HepG2 (cell line): ENCODE measurements around the gene ABCA2. TPM values are rescaled to one million over a fixed set of nuclear protein-coding genes. Genes with fewer than 3 reads are reported as not detected.

ENCODE experiments used
- ARID4A ChIP-seq: sonication (generic); formaldehyde crosslinking; IDR thresholded peaks from 2 replicates; pipeline ENCODE4 v1.5.0; 2020; ENCODE audit warnings: mild to moderate bottlenecking, missing genetic modification reagents, borderline replicate concordance
- GRHL1 ChIP-seq: sonication (generic); formaldehyde crosslinking; conservative IDR thresholded peaks from 2 replicates; pipeline ENCODE4 v1.8.0; 2022; ENCODE audit warnings: missing genetic modification reagents
- MZF1 ChIP-seq: sonication (generic); formaldehyde crosslinking; IDR thresholded peaks from 2 replicates; pipeline ENCODE4 v1.8.1; 2023; ENCODE audit warnings: mild to moderate bottlenecking, missing genetic modification reagents, borderline replicate concordance
- PHF8 ChIP-seq: sonication (generic); formaldehyde crosslinking; IDR thresholded peaks from 2 replicates; pipeline ENCODE4 v1.5.0; 2020; ENCODE audit warnings: missing genetic modification reagents
- POLR2AphosphoS5 ChIP-seq: IDR thresholded peaks from 2 replicates; pipeline ENCODE4 v1.6.1; 2012; ENCODE audit warnings: low read depth, low read length
- TCF7 ChIP-seq: sonication (generic); IDR thresholded peaks from 2 replicates; pipeline ENCODE4 v1.6.1; 2016; ENCODE audit warnings: antibody characterized with exemption, low read depth
- ZFP36L2 ChIP-seq: sonication (generic); formaldehyde crosslinking; IDR thresholded peaks from 2 replicates; pipeline ENCODE4 v1.4.0; 2020; ENCODE audit warnings: missing genetic modification reagents
- ZNF33B ChIP-seq: sonication (generic); formaldehyde crosslinking; IDR thresholded peaks from 2 replicates; pipeline ENCODE4 v1.5.1; 2020; ENCODE audit warnings: mild to moderate bottlenecking, missing genetic modification reagents
- ZNF513 ChIP-seq: sonication (generic); formaldehyde crosslinking; conservative IDR thresholded peaks from 2 replicates; pipeline ENCODE4 v1.5.0; 2020; ENCODE audit warnings: missing genetic modification reagents
- ZNF691 ChIP-seq: sonication (generic); formaldehyde crosslinking; IDR thresholded peaks from 2 replicates; pipeline ENCODE4 v1.4.0; 2020; ENCODE audit warnings: missing genetic modification reagents, low read depth, mild to moderate bottlenecking, borderline replicate concordance
- polyA plus RNA-seq, 8 experiments: library from polyadenylated mRNA; depleted of rRNA in 3 of 8; stranded (reverse) in 7 of 8; unstranded in 1 of 8; fragments of >200 nt; fragmentation: Illumina TruSeq in 4 of 8; extraction: Trizol in 4 of 8; gene quantifications; 2 replicates each; pipeline versions ENCODE4 v1.2.1 to v1.2.3, GENCODE V29; 2011 to 2016; ENCODE audit warnings: low read depth in 4 of 8, missing spikeins in 1 of 8, mixed read lengths in 1 of 8; ENCODE audit not compliant: insufficient read depth in 1 of 8
- total RNA-seq, 5 experiments: library from RNA; depleted of rRNA; stranded (reverse); fragments of >200 nt; fragmentation: Illumina TruSeq; extraction: Trizol; gene quantifications; 2 replicates each; pipeline ENCODE4 v1.2.3, GENCODE V29; 2016; ENCODE audit warnings: low read depth in 1 of 5

The ABCA2 gene
- total and polyA plus RNA-seq, 2 of the 13 experiments (the other 11 are each of a cell fraction or from before 2014, with no cell fraction given): 2.9 to 19.2 TPM

- TF ChIP-seq ARID4A (CRISPR knock-in tag) (peak; percentile 70; the same call in 1 of the 2 replicates), TCF7 (no peak), ZNF691 (CRISPR knock-in tag) (no peak), PHF8 (0 out of 2 replicates have a peak, but pooled peaks have one; percentile 6), GRHL1 (no peak), ZFP36L2 (CRISPR knock-in tag) (no peak), MZF1 (CRISPR knock-in tag) (no peak), ZNF33B (CRISPR knock-in tag) (no peak), POLR2AphosphoS5 (peak; percentile 71), ZNF513 (CRISPR knock-in tag) (no peak)
Measured at GRCh38 chr9:137055385-137056364, 27.6 kb upstream of the ABCA2 start (continued).
